ENCODE results near the gene COX7B.
"Not testable (repeated sequence)": the region's sequence is repeated elsewhere in the genome, so short reads cannot be mapped to it uniquely, and the experiment has no call there.

The COX7B gene

DNA sequence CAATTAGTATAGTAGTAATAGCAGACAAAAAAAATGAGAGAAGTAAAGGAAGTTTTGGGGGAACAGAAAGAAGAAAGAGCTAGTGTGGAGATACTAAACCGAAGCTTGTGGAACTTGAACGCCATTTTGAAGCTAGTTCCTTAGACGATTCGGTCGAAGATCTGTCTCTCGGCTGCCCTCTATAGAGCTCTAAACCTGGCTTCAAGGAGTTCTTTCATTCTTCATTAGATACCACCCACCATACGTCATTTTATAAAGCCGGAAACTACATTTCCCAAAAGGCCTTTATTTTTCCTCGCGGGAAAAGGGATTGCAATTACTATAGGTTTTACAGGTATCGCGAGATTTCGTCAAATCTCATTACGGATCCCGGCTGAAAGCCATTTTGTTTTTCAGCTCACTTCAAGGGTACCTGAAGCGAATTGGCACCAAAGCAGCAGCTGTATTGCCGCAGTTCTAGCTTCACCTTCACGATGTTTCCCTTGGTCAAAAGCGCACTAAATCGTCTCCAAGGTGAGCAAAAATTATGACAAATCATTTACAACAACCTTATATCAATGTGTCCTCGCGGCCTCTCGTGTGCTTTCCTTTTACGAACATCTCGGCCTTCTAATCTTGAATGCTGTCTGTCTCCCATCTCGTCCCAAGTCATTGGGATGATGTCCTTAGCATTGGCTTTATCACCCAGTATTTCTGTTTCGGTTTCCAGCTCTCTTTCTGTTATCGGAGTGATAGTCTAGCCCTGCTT is at the start of gene COX7B:
TSS of gene COX7B (plus strand) at position 388 of the 748 bp plus-strand sequence. CDS start at position 474, 86 bp downstream.
- TF ChIP-seq CTCF (IDR thresholded peaks at IDR 0.05; ENCODE audit: control insufficient read depth, insufficient read depth, low read depth, low read length, missing control alignments) = peak; percentile 33
- H3K4me3 ChIP-seq (ENCODE audit: control insufficient read depth, low read depth, low read length) = peak within 1 kb of the TSS; percentile 49
- peak; percentile 90 for DNase-seq (ENCODE audit: low read depth)

GRCh38 chrX:77875372-77875771 is 23.9 kb upstream of the COX7B start:
- TF ChIP-seq CTCF (IDR thresholded peaks at IDR 0.05; ENCODE audit: control insufficient read depth, insufficient read depth, low read depth, low read length, missing control alignments) = no peak
- no peak overlapping the region for H3K4me3 ChIP-seq (ENCODE audit: control insufficient read depth, low read depth, low read length)
- DNase-seq (ENCODE audit: low read depth) = no peak

GRCh38 chrX:77881418-77881817 is 17.9 kb upstream of the COX7B start:
- not testable (repeated sequence) for H3K4me3 ChIP-seq (ENCODE audit: control insufficient read depth, low read depth, low read length); DNase-seq (ENCODE audit: low read depth)

DNA sequence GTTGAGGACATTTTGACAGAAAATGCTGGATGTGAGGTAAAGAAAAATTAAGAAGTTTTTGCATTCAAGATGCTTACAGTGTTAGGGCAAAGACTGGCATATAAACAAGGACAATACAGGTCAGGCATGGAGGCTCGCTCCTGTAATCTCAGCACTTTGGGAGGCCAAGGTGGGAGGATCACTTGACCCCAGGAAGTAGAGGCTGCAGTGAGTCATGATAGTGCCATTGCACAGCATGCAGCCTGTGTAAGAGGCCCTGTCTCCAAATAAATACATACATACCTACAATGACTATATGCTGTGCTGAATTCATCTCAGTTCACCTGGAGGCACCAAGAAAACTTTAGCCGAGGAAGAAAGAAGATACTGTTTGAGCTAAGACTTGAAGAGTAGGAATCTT is 6.4 kb upstream of the COX7B start:
- H3K4me3 ChIP-seq (ENCODE audit: control insufficient read depth, low read depth, low read length) = no peak overlapping the region
- TF ChIP-seq CTCF (IDR thresholded peaks at IDR 0.05; ENCODE audit: control insufficient read depth, insufficient read depth, low read depth, low read length, missing control alignments) = no peak
- DNase-seq (ENCODE audit: low read depth) = no peak

DNA sequence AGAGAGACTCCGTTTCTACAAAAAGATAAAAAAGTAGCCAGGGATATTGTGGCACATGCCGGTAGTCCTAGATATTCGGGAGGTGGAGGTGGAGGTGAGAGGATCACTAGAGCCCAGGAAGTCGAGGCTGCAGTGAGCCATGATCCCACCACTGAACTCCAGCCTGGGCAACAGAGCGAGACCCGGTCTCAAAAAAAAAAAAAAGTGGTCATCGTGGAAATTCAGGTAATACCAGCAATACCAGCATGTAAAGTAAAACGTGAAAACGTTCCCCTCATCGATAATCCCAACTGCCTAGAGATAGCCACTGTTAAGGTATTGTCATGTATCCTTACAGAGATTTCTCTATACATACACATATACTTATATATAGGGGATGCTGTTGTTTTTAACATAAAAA is 5.6 kb upstream of the COX7B start:
- no peak for DNase-seq (ENCODE audit: low read depth)
- no peak for TF ChIP-seq CTCF (IDR thresholded peaks at IDR 0.05; ENCODE audit: control insufficient read depth, insufficient read depth, low read depth, low read length, missing control alignments)
- no peak overlapping the region for H3K4me3 ChIP-seq (ENCODE audit: control insufficient read depth, low read depth, low read length)

GRCh38 chrX:77894921-77895886 is 4.1 kb upstream of the COX7B start, which contains the start of gene MAGT1:
Gene MAGT1 (minus strand): TSS chrX:77895435. CDS start chrX:77895410, 25 bp downstream.
- H3K4me3 ChIP-seq (ENCODE audit: control insufficient read depth, low read depth, low read length) = peak within 1 kb of the TSS; percentile 81
- no peak for TF ChIP-seq CTCF (IDR thresholded peaks at IDR 0.05; ENCODE audit: control insufficient read depth, insufficient read depth, low read depth, low read length, missing control alignments)
- DNase-seq (ENCODE audit: low read depth) = peak; percentile 89

All from AG09309 (cell line).